Pancreas (tissue), 10 donors: ENCODE results near the gene SLC2A11. TPM values are rescaled to one million over a fixed set of nuclear protein-coding genes. Genes with fewer than 3 reads are reported as not detected.

Experiments used
- ATAC-seq, 4 donors: fragments of 200-7000 bp; cut with Tn5 transposase; one replicate each; pipeline versions ENCODE4 v1.8.0 to v1.9.1; 2020; ENCODE audit warnings: mild to moderate bottlenecking in 4 of 4, moderate library complexity in 4 of 4
- DNase-seq, 6 donors: peaks; one replicate each; pipeline ENCODE4 v3.0.0-alpha.2; 2020
- FAIRE-seq: peaks from 2 replicates; lab custom pipeline; 2012; peaks lifted over from hg19 to GRCh38; lab: Jason Lieb, UNC
- H3K27ac ChIP-seq, 4 donors: fragments of 200-600 bp; sonication (generic); 1 replicate in 3 of 4; 2 replicates in 1 of 4; pipeline versions ENCODE4 v1.5.0 to v1.8.0; 2020
- H3K27me3 ChIP-seq, 4 donors: fragments of 200-600 bp; one replicate each; pipeline ENCODE4 v1.8.0; 2021
- H3K36me3 ChIP-seq, 3 donors: fragments of 200-600 bp; sonication (generic) in 1 of 3; one replicate each; pipeline versions ENCODE4 v1.5.0 to v1.8.0; 2020 to 2021
- H3K4me1 ChIP-seq, 3 donors: fragments of 200-600 bp; one replicate each; pipeline ENCODE4 v1.8.0; 2021
- H3K4me3 ChIP-seq, 4 donors: fragments of 200-600 bp; sonication (generic) in 2 of 4; one replicate each; pipeline versions ENCODE4 v1.5.0 to v1.8.0; 2020 to 2021
- H3K9me3 ChIP-seq, 4 donors: fragments of 200-600 bp; one replicate each; pipeline ENCODE4 v1.8.0; 2021
- CTCF ChIP-seq, 4 donors: fragments of 200-600 bp; sonication (generic) in 3 of 4; IDR thresholded peaks; one replicate each; pipeline versions ENCODE4 v1.5.0 to v1.8.0; 2021; ENCODE audit warnings: antibody characterized with exemption in 4 of 4
- WGBS, 2 donors: extraction: QIAGEN DNeasy Blood & Tissue Kit; methylation state at CpG; one replicate each; pipeline ENCODE4 v1.1.7; 2013; 5-methylcytosine and 5-hydroxymethylcytosine counted together
- intact Hi-C, 3 donors: fragments of 100-400 bp; cut with DNase I; formaldehyde crosslinking; loops; one replicate each; pipeline versions ENCODE4 v1.11.1 to v1.14.2; 2022
- polyA plus RNA-seq, 2 donors: library from polyadenylated mRNA; stranded (reverse); fragments of 200-250 nt; gene quantifications; one replicate each; pipeline ENCODE4 v1.2.3, GENCODE V29; 2013
- total RNA-seq, 6 donors: library from RNA; stranded (reverse); fragmentation: NEBNext Ultra II Directional in 4 of 6; extraction: Animal tissue kit (Norgen Biotek cat#: 25700) in 4 of 6; gene quantifications; one replicate each; pipeline versions ENCODE4 v1.2.1 to v1.2.4, GENCODE V29; 2021 to 2023
- donor health status: healthy with polysubstance abuse.
- donor health status: DM: no; HTN: no; CAD: no; lungs with moderate emphysema.
- donor health status: DM: no; HTN: no; CAD: no.
- donor health status: control.
- donor health status: control.
- donor health status: Bipolar disorder and iron deficiency.
- donor health status: DM: yes; HTN: yes; CAD: no.
- donor health status: DM: no; HTN: no; CAD: no.
- donor health status: DM: no; HTN: no; CAD: no.
- donor health status: DM: yes; HTN: yes; CAD: no.

The SLC2A11 gene
- total and polyA plus RNA-seq, 8 donors = 10.3 to 21.9 (median 17.8) TPM

- ATAC-seq = no peak
Measured at GRCh38 chr22:23875801-23876200, 18.1 kb downstream of the SLC2A11 start.

GRCh38 chr22:23877566-23877965 is 19.9 kb downstream of the SLC2A11 start:
- WGBS, 2 donors = 94 to 98% methylated on average over 8 of the region's 8 CpGs
- no peak for ATAC-seq
- no peak for FAIRE-seq
- peaks cover 0 to 12% (median 0%) of the 10 kb centered on the region in 3 donors for H3K36me3 ChIP-seq
- intact Hi-C loops = no loop called here
- no peaks in the 10 kb centered on the region for H3K4me1 ChIP-seq
- no peak for DNase-seq
- no peaks in the 10 kb centered on the region for H3K9me3 ChIP-seq
- H3K27ac ChIP-seq = no peak overlapping the region
- TF ChIP-seq CTCF (IDR thresholded peaks at IDR 0.05) = no peak
- H3K27me3 ChIP-seq = no peaks in the 10 kb centered on the region
- H3K4me3 ChIP-seq = no peak overlapping the region

More at GRCh38 chr22:23875801-23876200, 18.1 kb downstream of the SLC2A11 start:
- no peak overlapping the region for H3K4me3 ChIP-seq
- no peaks in the 10 kb centered on the region for H3K4me1 ChIP-seq
- no peak for TF ChIP-seq CTCF (IDR thresholded peaks at IDR 0.05)
- 90 to 92% methylated on average over 2 of the region's 2 CpGs for WGBS, 2 donors
- peaks cover 0 to 12% (median 0%) of the 10 kb centered on the region in 3 donors for H3K36me3 ChIP-seq
- DNase-seq (no peak), FAIRE-seq (no peak)
- no peaks in the 10 kb centered on the region for H3K27me3 ChIP-seq
- no peak overlapping the region for H3K27ac ChIP-seq
- intact Hi-C loops = no loop called here
- no peaks in the 10 kb centered on the region for H3K9me3 ChIP-seq

- Histone ChIP-seq H3K27me3 (no peaks in the 10 kb centered on the region), H3K27ac (no peak overlapping the region), H3K4me1 (no peaks in the 10 kb centered on the region), H3K36me3 (peaks cover 0 to 12% (median 0%) of the 10 kb centered on the region in 3 donors), H3K4me3 (no peak overlapping the region), H3K9me3 (no peaks in the 10 kb centered on the region)
- ATAC-seq (no peak), DNase-seq (no peak), FAIRE-seq (no peak)
- WGBS, 2 donors = 88 to 89% methylated on average over 7 of the region's 7 CpGs
- intact Hi-C loops = no loop called here
- no peak for TF ChIP-seq CTCF (IDR thresholded peaks at IDR 0.05)
Measured at GRCh38 chr22:23878219-23878618, 20.5 kb downstream of the SLC2A11 start.

GRCh38 chr22:23882370-23882769 is 24.7 kb downstream of the SLC2A11 start:
- no peak for FAIRE-seq
- no peak for ATAC-seq
- no peak overlapping the region for H3K4me3 ChIP-seq
- no peak for TF ChIP-seq CTCF (IDR thresholded peaks at IDR 0.05)
- no peak overlapping the region for H3K27ac ChIP-seq
- peaks cover 0 to 11% (median 0%) of the 10 kb centered on the region in 3 donors for H3K36me3 ChIP-seq
- no peaks in the 10 kb centered on the region for H3K9me3 ChIP-seq
- WGBS, 2 donors = 87 to 96% methylated on average over 14 to 20 of the region's 20 CpGs
- no peaks in the 10 kb centered on the region for H3K27me3 ChIP-seq
- H3K4me1 ChIP-seq = no peaks in the 10 kb centered on the region
- intact Hi-C loops = no loop called here
- DNase-seq = peak in 1 of 6 donors; percentile 47

- 95 to 96% methylated on average over 9 of the region's 9 CpGs for WGBS, 2 donors
Measured at GRCh38 chr22:23883658-23884057, 26.0 kb downstream of the SLC2A11 start.

More at GRCh38 chr22:23883658-23884057, 26.0 kb downstream of the SLC2A11 start:
- FAIRE-seq = no peak
- Histone ChIP-seq H3K27ac (no peak overlapping the region), H3K27me3 (no peaks in the 10 kb centered on the region), H3K36me3 (peaks cover 0 to 4% (median 0%) of the 10 kb centered on the region in 3 donors), H3K4me1 (no peaks in the 10 kb centered on the region), H3K9me3 (no peaks in the 10 kb centered on the region), H3K4me3 (no peak overlapping the region)
- DNase-seq = peak in 1 of 6 donors; percentile 56
- TF ChIP-seq CTCF (IDR thresholded peaks at IDR 0.05) = no peak
- intact Hi-C loops = no loop called here
- ATAC-seq = no peak
